T-cell (primary cell): ENCODE data around the gene BAD. TPM values are rescaled to one million over a fixed set of nuclear protein-coding genes. Genes with fewer than 3 reads are reported as not detected.

ENCODE experiments used
- ATAC-seq, 4 experiments: fragments of 200-7000 bp in 3 of 4; fragments of 150-1000 bp in 1 of 4; cut with Tn5 transposase; replicated peaks in 1 of 4; 1 replicate in 3 of 4; 2 replicates in 1 of 4; pipeline ENCODE4 v1.10.0; 2021; ENCODE audit warnings: moderate library complexity in 3 of 4, mild to moderate bottlenecking in 2 of 4, moderate number of reproducible peaks in 1 of 4
- CTCF ChIA-PET, 2 donors: fragments of 300-600 bp; sonication (Branson Sonifier 250); formaldehyde crosslinking; loops; one replicate each; lab custom pipeline; 2022; ENCODE audit warnings: antibody characterized with exemption in 2 of 2; lab: Charles Lee
- POLR2A ChIA-PET, 2 donors: fragments of 300-600 bp; sonication (Branson Sonifier 250); formaldehyde crosslinking; loops; one replicate each; lab custom pipeline; 2022; ENCODE audit warnings: antibody characterized with exemption in 2 of 2; lab: Charles Lee
- DNase-seq, 35 experiments: peaks; one replicate each; pipeline versions ENCODE4 v3.0.0 to v3.0.0-alpha.2; 2013 to 2023
- H3K27ac ChIP-seq: one replicate; pipeline ENCODE4 v1.5.1; 2013; ENCODE audit warnings: low read length
- H3K27me3 ChIP-seq, 2 experiments: replicated peaks in 1 of 2; 1 replicate in 1 of 2; 2 replicates in 1 of 2; pipeline versions ENCODE4 v1.6.1 to v1.7.0; 2013; ENCODE audit warnings: low read length in 1 of 2, mixed read lengths in 1 of 2; ENCODE audit not compliant: control insufficient read depth in 2 of 2, insufficient read depth in 2 of 2; ENCODE audit errors: extremely low read depth in 1 of 2
- H3K36me3 ChIP-seq, 2 donors: 1 replicate in 1 of 2; 2 replicates in 1 of 2; pipeline versions ENCODE4 v1.6.1 to v1.7.0; 2013; ENCODE audit warnings: low read length in 1 of 2; ENCODE audit not compliant: control insufficient read depth in 2 of 2, insufficient read depth in 1 of 2; ENCODE audit errors: extremely low read depth in 1 of 2
- H3K4me1 ChIP-seq, 2 experiments: 1 replicate in 1 of 2; 2 replicates in 1 of 2; pipeline versions ENCODE4 v1.6.1 to v1.7.0; 2013; ENCODE audit warnings: low read length in 2 of 2, mixed read lengths in 1 of 2; ENCODE audit not compliant: insufficient read depth in 2 of 2, control insufficient read depth in 1 of 2; ENCODE audit errors: extremely low read depth in 1 of 2
- H3K4me3 ChIP-seq, 2 donors: 1 replicate in 1 of 2; 2 replicates in 1 of 2; pipeline versions ENCODE4 v1.5.1 to v1.7.0; 2013; ENCODE audit warnings: mild to moderate bottlenecking in 2 of 2, low read length in 1 of 2, moderate library complexity in 1 of 2; ENCODE audit not compliant: control insufficient read depth in 1 of 2; ENCODE audit errors: extremely low read depth in 1 of 2
- H3K9me3 ChIP-seq: 2 replicates; pipeline ENCODE4 v1.7.0; 2013
- H3K27ac Mint-ChIP-seq, 2 donors: one replicate each; pipeline ENCODE4 v1.8.0; 2020 to 2021; ENCODE audit warnings: mild to moderate bottlenecking in 2 of 2, mixed read lengths in 2 of 2
- H3K27me3 Mint-ChIP-seq, 2 donors: one replicate each; pipeline ENCODE4 v1.8.0; 2021 to 2022; ENCODE audit warnings: mixed read lengths in 2 of 2
- H3K36me3 Mint-ChIP-seq: one replicate; pipeline ENCODE4 v1.8.0; 2021; ENCODE audit warnings: mixed read lengths
- H3K4me1 Mint-ChIP-seq, 3 donors: one replicate each; pipeline ENCODE4 v1.8.0; 2020 to 2022; ENCODE audit warnings: mixed read lengths in 3 of 3, mild to moderate bottlenecking in 1 of 3
- H3K4me3 Mint-ChIP-seq, 3 donors: one replicate each; pipeline ENCODE4 v1.8.0; 2020 to 2022; ENCODE audit warnings: mild to moderate bottlenecking in 3 of 3, mixed read lengths in 3 of 3, moderate library complexity in 3 of 3
- H3K9me3 Mint-ChIP-seq, 3 donors: one replicate each; pipeline ENCODE4 v1.8.0; 2020 to 2022; ENCODE audit warnings: mixed read lengths in 3 of 3
- WGBS: methylation state at CpG from one replicate; pipeline ENCODE4 v1.1.5; 2013; ENCODE audit warnings: missing lambda C conversion rate; ENCODE audit not compliant: insufficient coverage; 5-methylcytosine and 5-hydroxymethylcytosine counted together
- total RNA-seq, 35 experiments: library from RNA in 6 of 35; stranded (reverse) in 6 of 35; fragments of 120-200 nt in 1 of 35; gene quantifications; one replicate each; pipeline versions ENCODE4 v1.2.1 to v1.2.4 and lab custom pipeline; 2013 to 2026

The BAD gene
- total RNA-seq, 5 donors from 2014 or later (not counting 1 experiment from before 2014, with no cell fraction given) = 17.5 to 37.7 (median 29.1) TPM

- Histone ChIP-seq H3K27ac (peak overlapping the region; percentile 77), H3K9me3 (no peaks in the 10 kb centered on the region), H3K4me1 (peaks cover 18 to 77% of the 10 kb centered on the region in 2 experiments), H3K4me3 (peak overlapping the region; percentile 75 to 76), H3K36me3 (peaks cover 0 to 4% of the 10 kb centered on the region in 2 donors), H3K27me3 (no peaks in the 10 kb centered on the region)
- peak overlapping the region; percentile 88 to 91 for H3K27ac Mint-ChIP-seq
- CTCF ChIA-PET = interaction anchor here in 1 of 2 donors (0.6 to 0.8 kb wide), 3 partner anchors 26 to 220 kb away, joined by 3 read pairs; no protein-coding TSS in a partner anchor
- H3K4me1 Mint-ChIP-seq = peaks cover 56 to 61% (median 60%) of the 10 kb centered on the region in 3 donors
- ATAC-seq = no peak
- H3K4me3 Mint-ChIP-seq = peak overlapping the region; percentile 82 to 92 (median 88)
- no peaks in the 10 kb centered on the region for H3K36me3 Mint-ChIP-seq
- H3K27me3 Mint-ChIP-seq = no peaks in the 10 kb centered on the region
- WGBS = 65% methylated on average over 9 of the region's 13 CpGs
- no peaks in the 10 kb centered on the region for H3K9me3 Mint-ChIP-seq
- POLR2A ChIA-PET = interaction anchor here in 1 of 2 donors (0.7 kb wide), 1 partner anchor 11 kb away, joined by 4 read pairs; no protein-coding TSS in a partner anchor
- DNase-seq = no peak
Observed at GRCh38 chr11:64229744-64230170, 54.7 kb downstream of the BAD start.

GRCh38 chr11:64229090-64229743 lies 55.2 kb downstream of the BAD start:
- no peak for DNase-seq
- peaks cover 0 to 4% of the 10 kb centered on the region in 2 donors for H3K36me3 ChIP-seq
- WGBS = 78% methylated on average over 6 of the region's 12 CpGs

GRCh38 chr11:64227405-64227956 lies 57.0 kb downstream of the BAD start:
- peaks cover 43 to 56% (median 49%) of the 10 kb centered on the region in 3 donors for H3K4me1 Mint-ChIP-seq
- H3K27ac Mint-ChIP-seq = peak overlapping the region; percentile 84 to 88
- H3K4me3 Mint-ChIP-seq = peak overlapping the region; percentile 80 to 92 (median 86)
- H3K36me3 ChIP-seq = peaks cover 11% of the 10 kb centered on the region in 2 donors
- H3K9me3 Mint-ChIP-seq = no peaks in the 10 kb centered on the region
- ChIA-PET POLR2A (no interaction called here), CTCF (interaction anchor here (1.4 to 1.6 kb wide), 2 partner anchors 21 to 74 kb away, joined by 3 to 4 read pairs; partner anchors contain the start of gene FERMT3 (in 1 of the 2))
- ATAC-seq (no peak), DNase-seq (no peak)
- no peaks in the 10 kb centered on the region for H3K9me3 ChIP-seq
- no peaks in the 10 kb centered on the region for H3K27me3 ChIP-seq
- 100% methylated on average over 1 of the region's 3 CpGs for WGBS
- H3K36me3 Mint-ChIP-seq = no peaks in the 10 kb centered on the region
- peaks cover 18 to 74% of the 10 kb centered on the region in 2 experiments for H3K4me1 ChIP-seq
- H3K4me3 ChIP-seq = peak overlapping the region; percentile 78 to 96
- H3K27ac ChIP-seq = peak overlapping the region; percentile 76
- no peaks in the 10 kb centered on the region for H3K27me3 Mint-ChIP-seq

More at GRCh38 chr11:64229090-64229743, 55.2 kb downstream of the BAD start:
- H3K27ac ChIP-seq = peak overlapping the region; percentile 77
- H3K27me3 ChIP-seq = no peaks in the 10 kb centered on the region
- CTCF ChIA-PET = interaction anchor here in 1 of 2 donors (0.8 kb wide), 1 partner anchor 25 kb away, joined by 3 read pairs; no protein-coding TSS in a partner anchor
- Mint-ChIP-seq H3K9me3 (no peaks in the 10 kb centered on the region), H3K27ac (peak overlapping the region; percentile 88 to 91), H3K36me3 (no peaks in the 10 kb centered on the region), H3K4me3 (peak overlapping the region; percentile 82 to 92 (median 88)), H3K27me3 (no peaks in the 10 kb centered on the region), H3K4me1 (peaks cover 56 to 62% (median 62%) of the 10 kb centered on the region in 3 donors)
- no peak for ATAC-seq
- no peak overlapping the region for H3K4me3 ChIP-seq
- POLR2A ChIA-PET = no interaction called here
- H3K4me1 ChIP-seq = peaks cover 18 to 82% of the 10 kb centered on the region in 2 experiments
- H3K9me3 ChIP-seq = no peaks in the 10 kb centered on the region

DNA sequence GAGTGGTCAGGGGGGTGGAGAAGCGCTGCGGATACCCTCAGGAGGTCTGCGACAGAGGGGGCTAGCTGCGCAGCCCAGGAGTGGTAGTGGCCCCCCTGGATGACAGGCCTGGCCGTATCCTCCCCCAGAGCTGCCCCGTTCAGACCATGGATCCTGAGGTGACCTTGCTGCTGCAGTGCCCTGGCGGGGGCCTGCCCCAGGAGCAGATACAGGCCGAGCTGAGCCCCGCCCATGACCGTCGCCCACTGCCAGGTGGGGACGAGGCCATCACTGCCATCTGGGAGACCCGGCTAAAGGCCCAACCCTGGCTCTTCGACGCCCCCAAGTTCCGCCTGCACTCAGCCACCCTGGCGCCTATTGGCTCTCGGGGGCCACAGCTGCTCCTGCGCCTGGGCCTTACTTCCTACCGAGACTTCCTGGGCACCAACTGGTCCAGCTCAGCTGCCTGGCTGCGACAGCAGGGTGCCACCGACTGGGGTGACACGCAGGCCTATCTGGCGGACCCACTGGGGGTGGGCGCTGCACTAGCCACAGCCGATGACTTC lies 57.9 kb downstream of the BAD start:
- no peaks in the 10 kb centered on the region for H3K27me3 ChIP-seq
- H3K27me3 Mint-ChIP-seq = no peaks in the 10 kb centered on the region
- peak overlapping the region; percentile 76 for H3K27ac ChIP-seq
- H3K9me3 Mint-ChIP-seq = no peaks in the 10 kb centered on the region
- H3K4me3 Mint-ChIP-seq = peak overlapping the region; percentile 80 to 92 (median 86)
- peaks cover 11 to 15% of the 10 kb centered on the region in 2 donors for H3K36me3 ChIP-seq
- H3K4me1 ChIP-seq = peaks cover 18 to 70% of the 10 kb centered on the region in 2 experiments
- no peaks in the 10 kb centered on the region for H3K36me3 Mint-ChIP-seq
- H3K4me3 ChIP-seq = peak overlapping the region; percentile 78 to 96
- WGBS = under 1% methylated on average over 26 of the region's 26 CpGs
- POLR2A ChIA-PET = interaction anchor here in 1 of 2 donors (0.5 kb wide), 1 partner anchor 46 kb away, joined by 4 read pairs; no protein-coding TSS in a partner anchor
- CTCF ChIA-PET = interaction anchor here (0.5 to 1.6 kb wide), 6 partner anchors 12 to 91 kb away, joined by 3 to 9 read pairs (median 4); partner anchors contain the start of genes FERMT3 (in 1 of the 2), PRDX5 (in 1 of the 2) and TRMT112 (in 1 of the 2)
- H3K27ac Mint-ChIP-seq = peak overlapping the region; percentile 84 to 88
- peak in 26 of 35 experiments; percentile 28 to 69 (median 44) for DNase-seq
- peak; percentile 31 to 46 (median 40) for ATAC-seq
- no peaks in the 10 kb centered on the region for H3K9me3 ChIP-seq
- peaks cover 35 to 48% (median 41%) of the 10 kb centered on the region in 3 donors for H3K4me1 Mint-ChIP-seq

DNA sequence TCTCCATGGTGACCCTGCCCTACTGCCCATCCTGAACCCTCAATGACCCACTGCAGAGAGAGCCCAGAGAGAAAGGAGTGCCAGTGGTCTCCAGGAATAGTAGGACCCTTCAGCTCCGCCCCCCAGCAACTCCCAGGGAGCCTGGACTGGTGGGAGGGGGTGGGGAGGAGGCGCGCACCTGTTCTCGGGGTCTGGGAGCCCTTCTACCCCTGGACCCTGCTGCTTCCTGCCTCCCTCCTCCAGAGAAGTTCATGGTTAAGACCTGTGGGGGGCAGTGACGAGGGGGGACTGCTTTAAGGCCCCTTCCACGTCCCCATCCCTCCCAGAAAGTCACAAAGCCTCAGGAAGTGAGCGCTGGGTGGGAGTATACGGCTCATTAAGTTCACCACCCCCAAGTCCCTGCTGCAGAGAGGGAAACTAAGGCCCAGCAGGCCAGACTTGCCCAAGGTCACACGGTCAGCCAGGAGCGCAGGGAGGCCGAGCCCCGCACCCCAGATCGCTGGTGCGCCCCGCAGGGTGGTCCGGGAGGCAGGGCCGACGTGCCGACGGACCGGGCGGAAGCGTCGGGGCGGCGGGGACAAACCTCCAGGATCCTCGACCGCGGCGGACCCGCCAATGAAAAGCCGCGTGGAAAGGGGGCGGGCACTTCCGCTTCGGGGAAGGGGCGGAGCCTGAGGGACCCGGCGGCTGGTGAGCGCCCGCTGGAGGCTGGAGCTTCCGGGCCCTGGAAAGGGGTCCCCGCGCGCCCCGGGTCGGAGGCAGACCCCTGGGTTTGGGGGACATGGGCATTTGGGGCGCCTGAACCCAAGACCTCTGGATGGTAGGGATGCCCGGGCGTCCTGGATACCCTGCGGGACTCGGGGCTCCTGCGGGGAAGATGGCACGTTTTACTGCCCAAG lies 58.6 kb downstream of the BAD start, which contains the start of the genes NUDT22 and TRPT1:
Gene NUDT22 (plus strand): TSS at position 667 of the 899 bp plus-strand sequence. CDS start 379 bp downstream, outside the sequence.
Gene TRPT1 (minus strand): TSS at position 579 of the 899 bp plus-strand sequence. CDS start 326 bp downstream, at position 253.
- Mint-ChIP-seq H3K4me1 (peaks cover 34 to 44% (median 38%) of the 10 kb centered on the region in 3 donors), H3K27ac (peak within 1 kb of the TSS; percentile 88)
- CTCF ChIA-PET = interaction anchor here (0.5 to 1.6 kb wide), 7 partner anchors 12 to 92 kb away, joined by 3 to 9 read pairs (median 3); partner anchors contain the start of genes FERMT3 (in 1 of the 2), PRDX5 (in 1 of the 2) and TRMT112 (in 1 of the 2)

More for the DNA sequence above, 58.6 kb downstream of the BAD start, which contains the start of the genes NUDT22 and TRPT1:
- peak; percentile 70 to 96 (median 87) for DNase-seq
- Histone ChIP-seq H3K27me3 (no peaks in the 10 kb centered on the region), H3K27ac (peak within 1 kb of the TSS; percentile 76), H3K9me3 (no peaks in the 10 kb centered on the region), H3K36me3 (peaks cover 11 to 20% of the 10 kb centered on the region in 2 donors), H3K4me3 (peak within 1 kb of the TSS; percentile 78 to 96), H3K4me1 (peaks cover 15 to 63% of the 10 kb centered on the region in 2 experiments)
- H3K9me3 Mint-ChIP-seq = no peaks in the 10 kb centered on the region
- no peaks in the 10 kb centered on the region for H3K36me3 Mint-ChIP-seq
- WGBS = under 1% methylated on average over 45 of the region's 54 CpGs
- POLR2A ChIA-PET = interaction anchor here (0.5 to 0.6 kb wide), 3 partner anchors 14 to 1662 kb away, joined by 3 to 4 read pairs (median 4); partner anchors contain the start of gene FIBP (in 1 of the 2)
- peak; percentile 76 to 80 (median 78) for ATAC-seq
- no peaks in the 10 kb centered on the region for H3K27me3 Mint-ChIP-seq
- H3K4me3 Mint-ChIP-seq = peak within 1 kb of the TSS; percentile 80 to 92 (median 86)
